A549 (cell line): Measurements from ENCODE around the gene HRH2.

Experiments
- CBX8 ChIP-seq: fragments of 200-600 bp; sonication (generic); IDR thresholded peaks from 2 replicates; pipeline ENCODE4 v1.6.1; 2016
- CHD2 ChIP-seq: fragments of 150-350 bp; IDR thresholded peaks from 2 replicates; pipeline ENCODE4 v1.6.1; 2014; ENCODE audit warnings: low read length; ENCODE audit not compliant: partially characterized antibody
- CTCF ChIP-seq: fragments of >200 bp; sonication (Bioruptor Twin); formaldehyde crosslinking; IDR thresholded peaks from 3 replicates; pipeline ENCODE4 v1.5.1; 2016
- EHMT2 ChIP-seq: fragments of 200-600 bp; sonication (generic); IDR thresholded peaks from 2 replicates; pipeline ENCODE4 v1.6.1; 2016; ENCODE audit warnings: antibody characterized with exemption, low read depth, mild to moderate bottlenecking, moderate library complexity
- EP300 ChIP-seq, 2 experiments: fragments of >200 bp; sonication (Bioruptor Twin); formaldehyde crosslinking; IDR thresholded peaks; 2 replicates in 1 of 2; 3 replicates in 1 of 2; pipeline ENCODE4 v1.6.1; 2016 to 2017
- FOSL2 ChIP-seq, 2 experiments: fragments of 450-650 bp in 1 of 2; fragments of >200 bp in 1 of 2; sonication (Bioruptor Twin) in 1 of 2; formaldehyde crosslinking; IDR thresholded peaks; 2 replicates each; pipeline versions ENCODE4 v1.5.0 to v1.6.1; 2016 to 2020; ENCODE audit warnings: mild to moderate bottlenecking in 1 of 2, moderate library complexity in 1 of 2
- HDAC2 ChIP-seq: fragments of 200-600 bp; sonication (generic); IDR thresholded peaks from 2 replicates; pipeline ENCODE4 v1.6.1; 2016
- KDM1A ChIP-seq: fragments of 200-600 bp; sonication (generic); IDR thresholded peaks from 2 replicates; pipeline ENCODE4 v1.6.1; 2016; ENCODE audit warnings: low read depth, mild to moderate bottlenecking
- POLR2A ChIP-seq: IDR thresholded peaks from 2 replicates; pipeline ENCODE4 v1.6.1; 2012; ENCODE audit warnings: mild to moderate bottlenecking, low read length
- RCOR1 ChIP-seq: fragments of 150-350 bp; IDR thresholded peaks from 2 replicates; pipeline ENCODE4 v1.6.1; 2014; ENCODE audit warnings: antibody characterized with exemption, low read length, low read depth
- TF ChIP-seq, protein P1 (sequence below): fragments of 450-650 bp; IDR thresholded peaks from 2 replicates; pipeline ENCODE4 v1.6.1; 2014; ENCODE audit warnings: antibody characterized with exemption
- TF ChIP-seq, protein P2 (sequence below): fragments of 200-600 bp; sonication (generic); IDR thresholded peaks from 2 replicates; pipeline ENCODE4 v1.6.1; 2016; ENCODE audit warnings: antibody characterized with exemption, mild to moderate bottlenecking, moderate library complexity

DNA sequence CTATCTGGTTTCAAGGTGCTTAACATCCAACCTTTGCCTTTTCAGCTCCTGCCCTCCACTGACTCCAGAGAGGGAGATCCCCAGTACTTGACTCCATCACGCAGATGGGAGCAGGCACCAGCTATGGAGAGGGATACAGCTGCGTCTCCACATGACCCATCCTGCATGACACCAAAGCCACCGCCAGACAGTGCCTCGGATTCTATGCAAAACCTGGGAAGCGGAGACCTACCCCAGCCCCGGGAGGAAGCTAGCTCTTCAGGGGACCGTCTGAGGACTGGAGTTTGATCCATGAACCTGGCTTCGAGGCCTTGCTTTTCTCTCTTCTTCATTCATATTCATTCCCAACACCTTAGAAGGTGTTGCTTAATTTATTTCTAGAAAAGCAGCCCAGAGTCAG is 24.8 kb downstream of the HRH2 start:
- TF ChIP-seq CTCF = no peak
- TF ChIP-seq, protein P1, sequence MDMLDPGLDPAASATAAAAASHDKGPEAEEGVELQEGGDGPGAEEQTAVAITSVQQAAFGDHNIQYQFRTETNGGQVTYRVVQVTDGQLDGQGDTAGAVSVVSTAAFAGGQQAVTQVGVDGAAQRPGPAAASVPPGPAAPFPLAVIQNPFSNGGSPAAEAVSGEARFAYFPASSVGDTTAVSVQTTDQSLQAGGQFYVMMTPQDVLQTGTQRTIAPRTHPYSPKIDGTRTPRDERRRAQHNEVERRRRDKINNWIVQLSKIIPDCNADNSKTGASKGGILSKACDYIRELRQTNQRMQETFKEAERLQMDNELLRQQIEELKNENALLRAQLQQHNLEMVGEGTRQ = no peak
- no peak for TF ChIP-seq KDM1A
- no peak for TF ChIP-seq POLR2A
- TF ChIP-seq, protein P2, sequence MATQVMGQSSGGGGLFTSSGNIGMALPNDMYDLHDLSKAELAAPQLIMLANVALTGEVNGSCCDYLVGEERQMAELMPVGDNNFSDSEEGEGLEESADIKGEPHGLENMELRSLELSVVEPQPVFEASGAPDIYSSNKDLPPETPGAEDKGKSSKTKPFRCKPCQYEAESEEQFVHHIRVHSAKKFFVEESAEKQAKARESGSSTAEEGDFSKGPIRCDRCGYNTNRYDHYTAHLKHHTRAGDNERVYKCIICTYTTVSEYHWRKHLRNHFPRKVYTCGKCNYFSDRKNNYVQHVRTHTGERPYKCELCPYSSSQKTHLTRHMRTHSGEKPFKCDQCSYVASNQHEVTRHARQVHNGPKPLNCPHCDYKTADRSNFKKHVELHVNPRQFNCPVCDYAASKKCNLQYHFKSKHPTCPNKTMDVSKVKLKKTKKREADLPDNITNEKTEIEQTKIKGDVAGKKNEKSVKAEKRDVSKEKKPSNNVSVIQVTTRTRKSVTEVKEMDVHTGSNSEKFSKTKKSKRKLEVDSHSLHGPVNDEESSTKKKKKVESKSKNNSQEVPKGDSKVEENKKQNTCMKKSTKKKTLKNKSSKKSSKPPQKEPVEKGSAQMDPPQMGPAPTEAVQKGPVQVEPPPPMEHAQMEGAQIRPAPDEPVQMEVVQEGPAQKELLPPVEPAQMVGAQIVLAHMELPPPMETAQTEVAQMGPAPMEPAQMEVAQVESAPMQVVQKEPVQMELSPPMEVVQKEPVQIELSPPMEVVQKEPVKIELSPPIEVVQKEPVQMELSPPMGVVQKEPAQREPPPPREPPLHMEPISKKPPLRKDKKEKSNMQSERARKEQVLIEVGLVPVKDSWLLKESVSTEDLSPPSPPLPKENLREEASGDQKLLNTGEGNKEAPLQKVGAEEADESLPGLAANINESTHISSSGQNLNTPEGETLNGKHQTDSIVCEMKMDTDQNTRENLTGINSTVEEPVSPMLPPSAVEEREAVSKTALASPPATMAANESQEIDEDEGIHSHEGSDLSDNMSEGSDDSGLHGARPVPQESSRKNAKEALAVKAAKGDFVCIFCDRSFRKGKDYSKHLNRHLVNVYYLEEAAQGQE = no peak
- no peak for TF ChIP-seq RCOR1
- TF ChIP-seq EHMT2 = no peak
- TF ChIP-seq HDAC2 = no peak
- TF ChIP-seq EP300 (IDR thresholded peaks at IDR 0.05) = no peak
- no peak for TF ChIP-seq CHD2
- no peak for TF ChIP-seq FOSL2 (IDR thresholded peaks at IDR 0.05)
- no peak for TF ChIP-seq FOSL2 (CRISPR knock-in tag; IDR thresholded peaks at IDR 0.05)
- no peak for TF ChIP-seq CBX8
